GM18909 (cell line): ENCODE results near the gene ALDH3A2.
"Not testable (repeated sequence)": the region's sequence is repeated elsewhere in the genome, so short reads cannot be mapped to it uniquely, and the experiment has no call there.

ENCODE experiments used
- ATAC-seq: cut with Tn5 transposase; IDR thresholded peaks from one replicate; pipeline ENCODE4 v1.9.1; 2021; ENCODE audit warnings: mild to moderate bottlenecking; ENCODE audit not compliant: unreplicated experiment, poor library complexity

ALDH3A2 gene

DNA sequence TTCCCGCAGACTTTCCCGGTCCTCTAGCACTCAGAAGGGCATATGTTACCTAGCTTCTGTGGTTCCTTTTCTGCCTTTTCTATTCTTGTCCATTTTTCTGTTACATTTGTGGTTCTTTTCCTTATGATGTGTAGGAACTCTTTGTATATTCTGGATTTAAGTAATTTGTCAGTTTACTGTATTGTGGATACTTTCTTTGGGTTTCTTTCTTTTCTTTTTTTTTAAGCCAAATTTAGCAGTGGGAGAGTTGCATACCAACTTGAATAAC lies 657 bp downstream of the ALDH3A2 start:
- ATAC-seq = no peak

DNA sequence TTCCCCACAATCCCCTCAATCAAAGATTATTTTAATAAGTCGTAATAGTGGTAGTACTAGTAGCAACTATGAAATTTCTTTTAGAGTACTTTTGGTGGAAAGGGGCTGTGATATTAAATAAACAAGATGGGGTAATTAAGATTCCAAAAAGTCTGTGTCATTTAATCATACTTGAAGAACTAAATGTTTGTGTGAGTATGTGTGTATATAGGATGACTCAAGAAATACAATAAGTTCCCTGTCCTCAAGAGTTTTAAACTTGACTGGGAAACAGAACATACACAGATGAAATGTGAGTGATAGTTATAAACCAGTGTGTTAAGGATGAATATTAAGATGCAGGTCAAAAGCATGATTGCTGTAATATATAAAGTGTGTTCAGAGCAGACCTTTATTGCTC lies 2.3 kb downstream of the ALDH3A2 start:
- no peak for ATAC-seq

DNA sequence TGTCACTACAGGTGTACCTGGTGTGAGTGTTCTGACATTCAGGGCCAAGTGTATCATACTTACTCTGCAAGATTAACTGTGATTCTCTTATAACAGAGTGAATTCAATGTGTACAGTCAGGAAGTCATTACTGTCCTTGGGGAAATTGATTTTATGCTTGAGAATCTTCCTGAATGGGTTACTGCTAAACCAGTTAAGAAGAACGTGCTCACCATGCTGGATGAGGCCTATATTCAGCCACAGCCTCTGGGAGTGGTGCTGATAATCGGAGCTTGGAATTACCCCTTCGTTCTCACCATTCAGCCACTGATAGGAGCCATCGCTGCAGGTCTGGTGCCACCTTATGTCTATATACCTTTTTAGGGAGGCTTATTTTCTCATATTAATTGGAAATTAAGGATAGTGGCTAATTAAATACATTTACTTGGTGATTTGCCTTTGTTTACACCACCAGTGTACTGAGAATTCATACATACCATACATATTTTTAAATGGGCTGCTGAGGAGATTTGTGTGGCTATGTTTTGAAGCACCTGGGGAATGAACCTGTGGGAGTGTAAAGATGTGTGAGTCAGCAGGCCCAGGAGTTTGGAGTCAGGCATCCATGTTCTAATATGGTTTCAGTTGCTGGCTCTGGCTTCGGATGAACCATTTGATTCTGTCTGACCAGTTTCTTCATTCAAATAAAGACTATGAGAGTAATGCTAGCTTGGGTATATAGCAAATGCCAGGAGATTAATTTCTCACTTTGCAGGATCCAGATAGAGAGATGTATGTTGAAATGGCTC lies 3.1 kb downstream of the ALDH3A2 start:
- no peak for ATAC-seq

- ATAC-seq = no peak
Measured at GRCh38 chr17:19652595-19652994, 4.0 kb downstream of the ALDH3A2 start.

DNA sequence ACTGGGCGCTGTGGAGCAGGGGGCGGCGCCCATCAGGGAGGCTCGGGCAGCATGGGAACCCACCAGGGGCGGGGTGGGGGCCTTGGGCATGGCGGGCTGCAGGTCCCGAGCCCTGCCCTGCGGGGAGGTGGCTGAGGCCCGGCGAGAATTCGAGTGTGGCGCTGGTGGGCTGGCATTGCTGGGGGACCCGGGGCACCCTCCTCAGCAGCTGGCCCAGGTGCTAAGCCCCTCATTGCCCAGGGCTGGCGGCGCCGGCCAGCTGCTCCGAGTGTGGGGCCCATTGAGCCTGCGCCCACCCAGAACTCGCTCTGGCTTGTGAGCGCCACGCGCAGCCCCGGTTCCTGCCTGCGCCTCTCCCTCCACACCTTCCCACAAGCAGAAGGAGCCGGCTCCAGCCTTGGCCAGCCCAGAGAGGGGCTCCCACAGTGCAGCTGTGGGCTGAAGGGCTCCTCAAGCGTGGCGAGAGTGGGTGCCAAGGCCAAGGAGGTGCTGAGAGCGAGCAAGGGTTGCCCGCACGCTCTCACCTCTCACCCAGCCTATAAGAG lies 5.9 kb downstream of the ALDH3A2 start:
- ATAC-seq = no peak

- ATAC-seq = no peak
Measured at GRCh38 chr17:19654896-19655295, 6.3 kb downstream of the ALDH3A2 start.

GRCh38 chr17:19656336-19656735 lies 7.8 kb downstream of the ALDH3A2 start:
- no peak for ATAC-seq

- ATAC-seq = no peak
Measured at GRCh38 chr17:19656851-19657581, 8.5 kb downstream of the ALDH3A2 start.

- ATAC-seq = no peak
Measured at GRCh38 chr17:19659366-19660177, 11.0 kb downstream of the ALDH3A2 start.

DNA sequence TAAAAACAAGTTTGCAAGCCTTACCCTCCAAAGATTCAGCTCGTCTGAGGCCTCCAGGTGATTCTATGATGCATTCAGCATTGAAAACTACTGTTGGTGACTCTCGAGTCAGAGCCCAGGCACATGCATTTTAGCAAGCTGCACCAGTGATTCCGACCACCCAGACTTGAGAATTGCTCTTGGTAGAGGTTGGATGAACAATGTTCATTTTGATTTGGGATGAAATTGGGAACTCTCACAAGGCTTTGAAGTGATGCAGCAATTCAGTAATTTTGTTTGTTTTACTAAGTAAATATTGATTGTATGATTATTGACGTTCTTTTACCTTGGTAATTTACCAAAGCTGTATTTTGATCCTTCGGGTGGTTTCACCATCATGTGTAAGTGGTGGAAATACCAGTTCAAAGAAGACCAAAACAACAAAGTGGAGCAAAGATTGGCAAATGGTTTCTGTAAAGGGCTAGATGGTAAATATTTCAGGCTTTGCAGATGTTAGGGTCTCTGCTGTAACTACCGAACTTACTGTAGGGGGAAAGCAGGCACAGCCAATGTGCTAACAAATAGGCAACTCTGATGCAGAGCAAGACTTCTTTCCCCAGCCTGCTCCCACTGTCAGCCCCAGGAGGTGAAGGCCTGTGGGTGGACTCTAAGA lies 11.8 kb downstream of the ALDH3A2 start:
- no peak for ATAC-seq

DNA sequence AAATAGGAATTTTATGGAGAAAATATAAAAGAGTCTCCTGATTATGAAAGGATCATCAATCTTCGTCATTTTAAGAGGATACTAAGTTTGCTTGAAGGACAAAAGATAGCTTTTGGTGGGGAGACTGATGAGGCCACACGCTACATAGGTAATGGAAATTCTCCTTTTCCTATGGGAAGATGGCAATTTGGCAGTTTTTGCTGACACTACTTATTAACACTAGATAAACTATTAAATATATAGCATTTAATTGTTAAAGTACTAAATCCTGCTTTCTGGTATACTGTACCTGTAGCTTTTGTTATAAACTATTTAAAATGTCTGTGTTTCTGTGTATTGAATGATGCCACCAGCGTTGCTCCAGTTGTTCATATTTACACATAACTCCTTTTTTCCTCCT lies 12.6 kb downstream of the ALDH3A2 start:
- no peak for ATAC-seq

DNA sequence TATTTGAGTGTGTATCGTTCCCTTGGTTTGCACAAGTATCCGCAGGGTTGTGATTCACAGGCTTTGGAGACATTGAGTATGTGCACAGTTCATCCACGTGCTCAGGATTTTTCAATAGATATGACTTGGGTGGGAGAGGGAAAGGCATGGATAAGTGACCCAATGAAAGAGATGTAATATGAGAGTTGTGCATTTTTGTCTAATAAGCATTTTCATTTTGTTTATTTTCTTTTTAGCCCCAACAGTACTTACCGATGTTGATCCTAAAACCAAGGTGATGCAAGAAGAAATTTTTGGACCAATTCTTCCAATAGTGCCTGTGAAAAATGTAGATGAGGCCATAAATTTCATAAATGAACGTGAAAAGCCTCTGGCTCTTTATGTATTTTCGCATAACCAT lies 14.5 kb downstream of the ALDH3A2 start:
- ATAC-seq = no peak

- ATAC-seq = no peak
Measured at GRCh38 chr17:19664136-19664820, 15.7 kb downstream of the ALDH3A2 start.

GRCh38 chr17:19664821-19665181 lies 16.2 kb downstream of the ALDH3A2 start:
- ATAC-seq = no peak

DNA sequence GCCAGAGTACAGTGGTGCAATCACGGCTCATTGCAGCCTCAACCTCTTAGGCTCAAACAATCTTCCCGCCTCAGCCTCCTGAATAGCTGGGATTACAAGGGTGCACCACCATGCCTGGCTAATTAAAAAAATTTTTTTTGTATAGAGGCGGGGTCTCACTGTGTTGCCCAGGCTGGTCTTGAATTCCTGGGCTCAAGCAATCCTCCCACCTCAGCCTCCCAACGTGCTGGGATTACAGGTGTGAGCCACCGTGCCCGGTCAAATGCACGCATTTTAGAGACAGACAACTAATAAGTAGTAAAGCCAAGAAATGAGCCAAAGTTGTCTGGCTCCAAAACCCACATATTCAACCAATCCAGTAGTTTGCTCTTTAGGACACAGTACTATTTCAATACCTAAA lies 21.1 kb downstream of the ALDH3A2 start:
- not testable (repeated sequence) for ATAC-seq

- ATAC-seq = no peak
Measured at GRCh38 chr17:19670908-19671307, 22.4 kb downstream of the ALDH3A2 start.

- no peak for ATAC-seq
Measured at GRCh38 chr17:19671433-19671832, 22.9 kb downstream of the ALDH3A2 start.

GRCh38 chr17:19672009-19672750 lies 23.6 kb downstream of the ALDH3A2 start:
- ATAC-seq = no peak

- no peak for ATAC-seq
Measured at GRCh38 chr17:19673623-19674022, 25.1 kb downstream of the ALDH3A2 start.
